Progenitor cell of endocrine pancreas (in vitro differentiated cells): ENCODE results near the gene CD2AP. TPM values are rescaled to one million over a fixed set of nuclear protein-coding genes. Genes with fewer than 3 reads are reported as not detected.

Experiments
- DNase-seq: peaks from one replicate; pipeline ENCODE4 v3.0.0; 2021; ENCODE audit warnings: low spot score; ENCODE audit not compliant: unreplicated experiment
- H3K27ac Mint-ChIP-seq: 2 replicates; pipeline ENCODE4 v1.8.0; 2021; ENCODE audit warnings: mild to moderate bottlenecking, moderate library complexity, mixed read lengths
- H3K27me3 Mint-ChIP-seq: 2 replicates; pipeline ENCODE4 v1.8.0; 2021; ENCODE audit warnings: mixed read lengths
- H3K36me3 Mint-ChIP-seq: 2 replicates; pipeline ENCODE4 v1.8.0; 2022; ENCODE audit warnings: mixed read lengths; ENCODE audit not compliant: insufficient read depth
- H3K4me1 Mint-ChIP-seq: 2 replicates; pipeline ENCODE4 v1.8.0; 2021; ENCODE audit warnings: low read depth, mixed read lengths
- H3K4me3 Mint-ChIP-seq: 2 replicates; pipeline ENCODE4 v1.8.0; 2021; ENCODE audit warnings: low read depth, mild to moderate bottlenecking, moderate library complexity, mixed read lengths
- H3K9me3 Mint-ChIP-seq: 2 replicates; pipeline ENCODE4 v1.8.0; 2021; ENCODE audit warnings: low read depth, mixed read lengths
- total RNA-seq: library from RNA; stranded (reverse); gene quantifications from 2 replicates; pipeline ENCODE4 v1.2.1, GENCODE V29; 2021
- TF ChIP-seq, protein P1 (sequence below): fragments of 200-600 bp; sonication (generic); IDR thresholded peaks from one replicate; pipeline ENCODE4 v1.5.0; 2021; ENCODE audit warnings: antibody characterized with exemption, mild to moderate bottlenecking; ENCODE audit not compliant: unreplicated experiment

Gene CD2AP
- total RNA-seq, 1 donor from 2014 or later, result 50.6 TPM

DNA sequence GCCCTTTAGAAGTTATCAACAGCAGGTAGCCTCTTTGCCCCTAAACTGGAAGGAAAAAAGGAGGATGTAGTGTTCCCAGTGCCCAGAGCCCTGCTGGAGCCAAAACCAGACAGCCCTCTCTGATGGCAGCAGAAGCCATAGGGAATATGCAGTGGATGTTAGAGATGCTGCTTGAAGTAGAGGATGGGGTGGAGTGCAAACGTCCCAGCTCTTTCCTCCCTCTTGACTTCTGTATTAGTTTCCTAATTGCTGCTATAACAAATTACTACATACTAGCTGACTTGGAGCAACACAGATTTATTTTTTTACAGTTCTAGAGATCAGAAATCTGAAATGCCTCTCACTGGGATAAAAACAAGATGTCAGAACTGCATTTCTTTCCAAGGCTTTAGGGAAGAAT lies 12.5 kb upstream of the CD2AP start:
- Mint-ChIP-seq H3K27ac (no peak overlapping the region), H3K4me3 (no peak overlapping the region), H3K27me3 (no peaks in the 10 kb centered on the region), H3K36me3 (no peaks in the 10 kb centered on the region), H3K4me1 (peaks cover 20% of the 10 kb centered on the region), H3K9me3 (peaks cover 14% of the 10 kb centered on the region)
- no peak for DNase-seq
- TF ChIP-seq, protein P1, sequence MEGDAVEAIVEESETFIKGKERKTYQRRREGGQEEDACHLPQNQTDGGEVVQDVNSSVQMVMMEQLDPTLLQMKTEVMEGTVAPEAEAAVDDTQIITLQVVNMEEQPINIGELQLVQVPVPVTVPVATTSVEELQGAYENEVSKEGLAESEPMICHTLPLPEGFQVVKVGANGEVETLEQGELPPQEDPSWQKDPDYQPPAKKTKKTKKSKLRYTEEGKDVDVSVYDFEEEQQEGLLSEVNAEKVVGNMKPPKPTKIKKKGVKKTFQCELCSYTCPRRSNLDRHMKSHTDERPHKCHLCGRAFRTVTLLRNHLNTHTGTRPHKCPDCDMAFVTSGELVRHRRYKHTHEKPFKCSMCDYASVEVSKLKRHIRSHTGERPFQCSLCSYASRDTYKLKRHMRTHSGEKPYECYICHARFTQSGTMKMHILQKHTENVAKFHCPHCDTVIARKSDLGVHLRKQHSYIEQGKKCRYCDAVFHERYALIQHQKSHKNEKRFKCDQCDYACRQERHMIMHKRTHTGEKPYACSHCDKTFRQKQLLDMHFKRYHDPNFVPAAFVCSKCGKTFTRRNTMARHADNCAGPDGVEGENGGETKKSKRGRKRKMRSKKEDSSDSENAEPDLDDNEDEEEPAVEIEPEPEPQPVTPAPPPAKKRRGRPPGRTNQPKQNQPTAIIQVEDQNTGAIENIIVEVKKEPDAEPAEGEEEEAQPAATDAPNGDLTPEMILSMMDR, result no peak

DNA sequence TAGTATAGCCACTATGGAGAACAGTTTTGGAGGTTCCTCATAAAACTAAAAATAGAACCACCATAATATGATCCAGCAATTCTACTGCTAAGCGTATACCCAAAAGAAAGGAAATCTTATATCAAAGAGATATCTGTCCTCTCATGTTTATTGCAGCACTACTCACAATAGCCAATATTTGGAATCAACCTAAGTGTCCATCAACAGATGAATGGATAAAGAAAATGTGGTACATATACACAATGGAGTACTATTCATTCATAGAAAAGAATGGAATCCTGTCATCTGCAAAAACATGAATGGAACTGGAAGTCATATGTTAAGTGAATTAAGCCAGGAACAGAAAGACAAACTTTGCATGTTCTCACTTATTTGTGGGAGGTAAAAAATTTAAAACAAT lies 5.7 kb upstream of the CD2AP start:
- no peak overlapping the region for H3K27ac Mint-ChIP-seq
- H3K4me3 Mint-ChIP-seq, result no peak overlapping the region
- no peaks in the 10 kb centered on the region for H3K27me3 Mint-ChIP-seq
- peaks cover 13% of the 10 kb centered on the region for H3K4me1 Mint-ChIP-seq
- TF ChIP-seq, protein P1, result no peak
- H3K36me3 Mint-ChIP-seq, result no peaks in the 10 kb centered on the region
- no peak for DNase-seq
- H3K9me3 Mint-ChIP-seq, result peaks cover 24% of the 10 kb centered on the region

DNA sequence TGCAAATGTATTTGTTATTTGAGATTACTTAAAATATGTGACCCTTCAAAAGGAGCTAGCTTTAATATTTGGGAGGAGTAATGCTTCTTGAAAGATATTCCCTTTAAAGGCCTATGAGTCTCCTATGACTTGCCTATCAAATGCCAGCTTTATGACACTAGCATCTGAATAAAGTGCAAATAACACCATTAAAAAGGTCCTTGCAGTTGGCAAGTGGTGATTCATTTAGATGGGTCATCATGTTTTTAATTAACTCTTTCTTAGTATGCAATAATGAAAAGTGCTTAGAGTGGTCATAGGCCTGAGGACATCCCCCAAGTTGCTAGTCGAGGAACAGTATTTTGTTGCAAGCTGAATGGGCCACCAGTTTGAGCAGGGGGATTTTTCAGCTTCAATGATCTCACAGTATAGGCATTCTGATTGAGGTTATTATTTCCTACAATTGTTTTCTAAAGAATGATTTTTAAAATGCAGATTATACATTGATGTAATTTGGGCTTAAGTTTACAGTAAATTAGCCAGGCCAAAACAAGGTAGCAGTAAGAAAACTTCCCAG lies 3.7 kb upstream of the CD2AP start:
- no peaks in the 10 kb centered on the region for H3K36me3 Mint-ChIP-seq
- H3K9me3 Mint-ChIP-seq, result peaks cover 15% of the 10 kb centered on the region
- no peaks in the 10 kb centered on the region for H3K27me3 Mint-ChIP-seq
- H3K27ac Mint-ChIP-seq, result no peak overlapping the region
- H3K4me3 Mint-ChIP-seq, result no peak overlapping the region
- peaks cover 12% of the 10 kb centered on the region for H3K4me1 Mint-ChIP-seq
- TF ChIP-seq, protein P1, result no peak
- DNase-seq, result no peak

DNA sequence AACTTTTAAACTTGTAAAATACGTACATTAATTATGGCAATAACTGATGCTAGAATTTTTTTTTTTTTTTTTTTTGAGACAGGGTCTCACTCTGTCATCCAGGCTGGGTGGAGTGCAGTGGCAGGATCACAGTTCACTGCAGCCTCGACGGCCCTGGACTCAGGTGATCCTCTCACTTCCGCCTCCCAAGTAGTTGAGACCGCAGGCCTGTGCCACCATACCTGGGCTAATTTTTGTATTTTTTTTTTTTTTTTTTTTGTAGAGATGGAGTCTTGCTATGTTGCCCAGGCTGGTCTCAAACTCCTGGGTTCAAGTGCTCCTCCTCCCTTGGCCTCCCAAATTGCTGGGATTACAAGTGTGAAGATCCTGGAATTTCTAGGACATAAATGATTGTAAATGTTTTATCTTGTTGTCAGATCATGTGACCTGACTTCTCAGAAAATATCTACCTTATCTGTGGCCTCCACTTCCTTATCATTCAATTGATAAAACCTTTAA lies 2.2 kb upstream of the CD2AP start:
- TF ChIP-seq, protein P1, result no peak
- no peak overlapping the region for H3K4me3 Mint-ChIP-seq
- H3K27ac Mint-ChIP-seq, result no peak overlapping the region
- DNase-seq, result no peak
- no peaks in the 10 kb centered on the region for H3K27me3 Mint-ChIP-seq
- H3K36me3 Mint-ChIP-seq, result no peaks in the 10 kb centered on the region
- peaks cover 9% of the 10 kb centered on the region for H3K9me3 Mint-ChIP-seq
- H3K4me1 Mint-ChIP-seq, result peaks cover 21% of the 10 kb centered on the region

DNA sequence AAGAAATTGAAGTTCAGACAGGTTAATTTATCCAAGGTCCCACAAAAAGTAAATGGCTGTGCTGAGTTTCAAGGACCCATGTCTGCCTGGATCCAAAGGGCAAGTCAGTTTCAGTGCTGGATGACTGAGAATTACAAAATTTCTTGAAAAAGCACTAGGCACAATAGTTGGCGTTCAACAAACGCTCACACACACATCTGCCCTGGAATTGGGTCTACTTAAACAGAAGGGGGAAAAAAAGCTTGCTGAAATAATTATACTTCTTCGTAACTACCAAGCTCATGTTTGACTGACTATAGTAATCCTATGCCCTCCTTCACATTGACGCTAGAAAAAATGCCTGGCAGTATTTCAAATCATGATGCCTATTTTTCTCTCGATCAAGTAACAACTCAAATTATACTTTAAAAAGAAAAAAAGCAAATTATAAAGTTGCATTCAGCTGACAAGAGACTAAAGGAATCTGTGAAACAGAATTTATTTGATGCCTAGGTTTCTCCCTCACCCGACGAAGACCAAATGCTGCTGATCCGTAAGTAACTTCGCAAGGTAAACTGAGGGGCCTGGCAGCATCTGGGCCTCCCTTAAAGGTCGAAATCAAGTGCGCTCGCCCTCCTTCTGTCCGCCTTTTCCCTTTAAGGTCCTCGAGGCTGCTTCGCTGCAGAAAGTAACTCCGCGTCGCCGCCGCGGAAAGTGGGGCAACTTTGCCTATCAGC lies 650 bp upstream of the CD2AP start:
- Mint-ChIP-seq H3K27ac (peak overlapping the region; percentile 100), H3K4me3 (peak overlapping the region; percentile 99), H3K27me3 (no peaks in the 10 kb centered on the region), H3K36me3 (no peaks in the 10 kb centered on the region), H3K4me1 (peaks cover 28% of the 10 kb centered on the region), H3K9me3 (no peaks in the 10 kb centered on the region)
- no peak for DNase-seq
- TF ChIP-seq, protein P1, result no peak
